A549 (cell line): ENCODE data around the gene SRRM4. TPM values are rescaled to one million over a fixed set of nuclear protein-coding genes. Genes with fewer than 3 reads are reported as not detected.

Experiments
- ATAC-seq, 2 experiments: fragments of 200-7000 bp in 1 of 2; fragments of >200 bp in 1 of 2; cut with Nextera tagmentation in 1 of 2; cut with Tn5 transposase in 1 of 2; 3 replicates each; pipeline versions ENCODE4 v1.8.0 to v1.9.1; 2018 to 2020; ENCODE audit warnings: mild to moderate bottlenecking in 1 of 2, moderate library complexity in 1 of 2
- CTCF ChIA-PET: fragments of 300-600 bp; sonication (Branson Sonifier 250); formaldehyde crosslinking; extraction: SDS; loops from one replicate; lab custom pipeline; 2021; ENCODE audit warnings: antibody characterized with exemption, inconsistent platforms; lab: Yijun Ruan, JAX
- POLR2A ChIA-PET: fragments of 350-600 bp; formaldehyde crosslinking; extraction: SDS; loops from one replicate; lab custom pipeline; 2021; ENCODE audit warnings: antibody characterized with exemption, inconsistent platforms; lab: Yijun Ruan, JAX
- DNase-seq, 2 experiments: peaks; one replicate each; pipeline versions ENCODE4 v3.0.0 to v3.0.0-alpha.2; 2011 to 2016; ENCODE audit warnings: low read depth in 1 of 2, low spot score in 1 of 2
- FAIRE-seq: peaks from 2 replicates; lab custom pipeline; 2011; peaks lifted over from hg19 to GRCh38; lab: Jason Lieb, UNC
- H3K27ac ChIP-seq, 2 experiments: fragments of >200 bp; sonication (Bioruptor Twin); formaldehyde crosslinking; 3 replicates each; pipeline ENCODE4 v1.5.1; 2016 to 2017
- H3K4me1 ChIP-seq: fragments of >200 bp; sonication (Bioruptor Twin); formaldehyde crosslinking; 3 replicates; pipeline ENCODE4 v1.6.1; 2016
- H3K4me2 ChIP-seq: fragments of >200 bp; sonication (Bioruptor Twin); formaldehyde crosslinking; 3 replicates; pipeline ENCODE4 v1.6.1; 2016
- H3K4me3 ChIP-seq: fragments of >200 bp; sonication (Bioruptor Twin); formaldehyde crosslinking; 3 replicates; pipeline ENCODE4 v1.5.1; 2016
- H3K9me3 ChIP-seq: fragments of >200 bp; sonication (Bioruptor Twin); formaldehyde crosslinking; 3 replicates; pipeline ENCODE4 v1.6.1; 2016
- ATOH8 ChIP-seq: fragments of 250-450 bp; sonication (Bioruptor Pico); IDR thresholded peaks from 2 replicates; pipeline ENCODE4 v1.5.0; 2020; ENCODE audit warnings: low read depth, mild to moderate bottlenecking, moderate library complexity
- CTCF ChIP-seq: fragments of >200 bp; sonication (Bioruptor Twin); formaldehyde crosslinking; IDR thresholded peaks from 3 replicates; pipeline ENCODE4 v1.5.1; 2016
- E2F6 ChIP-seq: IDR thresholded peaks from 2 replicates; pipeline ENCODE4 v1.6.1; 2012; ENCODE audit warnings: low read depth, borderline replicate concordance
- EHF ChIP-seq: fragments of 250-450 bp; sonication (Bioruptor Pico); IDR thresholded peaks from 2 replicates; pipeline ENCODE4 v1.5.0; 2020; ENCODE audit warnings: mild to moderate bottlenecking
- GATA3 ChIP-seq: IDR thresholded peaks from 2 replicates; pipeline ENCODE4 v1.6.1; 2012; ENCODE audit warnings: borderline replicate concordance
- HES2 ChIP-seq: fragments of >200 bp; sonication (Bioruptor Twin); formaldehyde crosslinking; IDR thresholded peaks from 2 replicates; pipeline ENCODE4 v1.6.1; 2016
- HOXA7 ChIP-seq: fragments of 250-450 bp; sonication (Bioruptor Pico); IDR thresholded peaks from 2 replicates; pipeline ENCODE4 v1.5.0; 2020; ENCODE audit warnings: mild to moderate bottlenecking, moderate library complexity
- HOXB13 ChIP-seq: fragments of 250-450 bp; sonication (Bioruptor Pico); IDR thresholded peaks from 2 replicates; pipeline ENCODE4 v1.5.0; 2020; ENCODE audit warnings: low read depth, mild to moderate bottlenecking, moderate library complexity
- HOXB5 ChIP-seq: fragments of 250-450 bp; sonication (Bioruptor Pico); IDR thresholded peaks from 2 replicates; pipeline ENCODE4 v1.5.0; 2020; ENCODE audit warnings: mild to moderate bottlenecking, moderate library complexity
- JUNB ChIP-seq: fragments of >200 bp; sonication (Bioruptor Twin); formaldehyde crosslinking; IDR thresholded peaks from 2 replicates; pipeline ENCODE4 v1.6.1; 2016
- NFE2L2 ChIP-seq: fragments of 150-350 bp; conservative IDR thresholded peaks from 2 replicates; pipeline ENCODE4 v1.6.1; 2014; ENCODE audit warnings: low read length
- NR3C1 ChIP-seq: fragments of >200 bp; sonication (Bioruptor Twin); formaldehyde crosslinking; IDR thresholded peaks from 3 replicates; pipeline ENCODE4 v1.6.1; 2017
- PHF8 ChIP-seq: fragments of 200-600 bp; sonication (generic); IDR thresholded peaks from 2 replicates; pipeline ENCODE4 v1.6.1; 2016; ENCODE audit warnings: low read depth, mild to moderate bottlenecking, antibody characterized with exemption, moderate library complexity, borderline replicate concordance
- POLR2A ChIP-seq: IDR thresholded peaks from 2 replicates; pipeline ENCODE4 v1.6.1; 2012; ENCODE audit warnings: mild to moderate bottlenecking, low read length
- RCOR1 ChIP-seq: fragments of 150-350 bp; IDR thresholded peaks from 2 replicates; pipeline ENCODE4 v1.6.1; 2014; ENCODE audit warnings: antibody characterized with exemption, low read length, low read depth
- REST ChIP-seq: fragments of 200-600 bp; sonication (generic); IDR thresholded peaks from 2 replicates; pipeline ENCODE4 v1.6.1; 2016; ENCODE audit warnings: antibody characterized with exemption, mild to moderate bottlenecking, moderate library complexity
- RNF2 ChIP-seq: fragments of 200-600 bp; sonication (generic); IDR thresholded peaks from 2 replicates; pipeline ENCODE4 v1.6.1; 2016; ENCODE audit warnings: low read depth, mild to moderate bottlenecking, antibody characterized with exemption, moderate library complexity, borderline replicate concordance
- TFCP2L1 ChIP-seq: fragments of 250-450 bp; sonication (Bioruptor Pico); IDR thresholded peaks from 2 replicates; pipeline ENCODE4 v1.5.0; 2021; ENCODE audit warnings: mild to moderate bottlenecking
- USF2 ChIP-seq: fragments of 450-650 bp; IDR thresholded peaks from 2 replicates; pipeline ENCODE4 v1.6.1; 2014; ENCODE audit warnings: antibody characterized with exemption
- ZC3H11A ChIP-seq: fragments of 450-650 bp; IDR thresholded peaks from 2 replicates; pipeline ENCODE4 v1.6.1; 2014; ENCODE audit warnings: antibody characterized with exemption, mild to moderate bottlenecking
- ZSCAN20 ChIP-seq: fragments of 250-450 bp; sonication (Bioruptor Pico); IDR thresholded peaks from 2 replicates; pipeline ENCODE4 v1.8.0; 2022; ENCODE audit warnings: mild to moderate bottlenecking, moderate library complexity
- WGBS: methylation state at CpG from one replicate; pipeline ENCODE4 v1.1.6; 2017; ENCODE audit errors: missing lambda C conversion rate; 5-methylcytosine and 5-hydroxymethylcytosine counted together
- polyA plus RNA-seq, 4 experiments: library from polyadenylated mRNA; depleted of rRNA in 3 of 4; stranded (reverse); fragments of >200 nt; fragmentation: RNase III in 1 of 4; extraction: RNeasy Plus Mini Kit Qiagen cat#74134 plus additional on column Dnase treatment in 1 of 4; gene quantifications; 2 replicates in 3 of 4; 3 replicates in 1 of 4; pipeline ENCODE4 v1.2.3, GENCODE V29; 2011 to 2017

SRRM4 gene
- polyA plus RNA-seq, 2 of the 4 experiments (the other 2 are of a cell fraction): not detected

- no peak for DNase-seq
- CTCF ChIA-PET: no interaction called here
- no peak overlapping the region for H3K27ac ChIP-seq
- POLR2A ChIA-PET: no interaction called here
- no peaks in the 10 kb centered on the region for H3K4me1 ChIP-seq
- ATAC-seq: no peak
- TF ChIP-seq TFCP2L1 (CRISPR knock-in tag): no peak
- TF ChIP-seq CTCF: no peak
- TF ChIP-seq POLR2A: no peak
- no peak for TF ChIP-seq RNF2
- TF ChIP-seq HOXB5: no peak
- TF ChIP-seq E2F6: no peak
- no peak for TF ChIP-seq NR3C1
- no peak for TF ChIP-seq REST
- WGBS: 37% methylated on average over 18 of the region's 20 CpGs
- no peak overlapping the region for H3K4me2 ChIP-seq
- H3K9me3 ChIP-seq: no peaks in the 10 kb centered on the region; the same call in 2 of the 3 replicates
- no peak for FAIRE-seq
- no peak overlapping the region for H3K4me3 ChIP-seq
Observed at GRCh38 chr12:119008691-119009221, 27.4 kb downstream of the SRRM4 start.

GRCh38 chr12:119011231-119011630 is 29.9 kb downstream of the SRRM4 start:
- CTCF ChIA-PET: no interaction called here
- Histone ChIP-seq H3K9me3 (no peaks in the 10 kb centered on the region; the same call in 2 of the 3 replicates), H3K27ac (no peak overlapping the region), H3K4me3 (no peak overlapping the region), H3K4me1 (no peaks in the 10 kb centered on the region), H3K4me2 (no peak overlapping the region)
- no peak for DNase-seq
- no peak for FAIRE-seq
- no peak for ATAC-seq
- 0% methylated on average over 1 of the region's 2 CpGs for WGBS
- POLR2A ChIA-PET: no interaction called here
- TF ChIP-seq ZC3H11A (no peak), JUNB (no peak), EHF (CRISPR knock-in tag) (no peak), E2F6 (no peak), GATA3 (no peak), REST (no peak), RNF2 (no peak), NR3C1 (no peak), RCOR1 (no peak), ZSCAN20 (no peak), HES2 (no peak), PHF8 (no peak), HOXA7 (CRISPR knock-in tag) (no peak), ATOH8 (CRISPR knock-in tag) (no peak), HOXB13 (no peak), NFE2L2 (no peak), POLR2A (no peak), USF2 (no peak)
